HEK293 (cell line): Measurements from ENCODE around the gene FBXW5.

Experiments
- AEBP2 ChIP-seq: fragments of 450-650 bp; formaldehyde crosslinking; IDR thresholded peaks from 2 replicates; pipeline ENCODE4 v1.5.1; 2016; ENCODE audit warnings: missing biosample characterization, missing genetic modification characterization, borderline replicate concordance
- GLIS1 ChIP-seq: fragments of 450-650 bp; formaldehyde crosslinking; IDR thresholded peaks from 2 replicates; pipeline ENCODE4 v1.5.1; 2016; ENCODE audit warnings: missing biosample characterization, missing genetic modification characterization
- HIC1 ChIP-seq: fragments of 450-650 bp; formaldehyde crosslinking; IDR thresholded peaks from 2 replicates; pipeline ENCODE4 v1.5.1; 2016; ENCODE audit warnings: missing biosample characterization, missing genetic modification characterization
- ZFP3 ChIP-seq: fragments of 450-650 bp; formaldehyde crosslinking; IDR thresholded peaks from 2 replicates; pipeline ENCODE4 v1.5.1; 2016; ENCODE audit warnings: low read depth, missing biosample characterization, missing genetic modification characterization
- ZFP41 ChIP-seq: fragments of 450-650 bp; formaldehyde crosslinking; IDR thresholded peaks from 2 replicates; pipeline ENCODE4 v1.5.1; 2016; ENCODE audit warnings: missing biosample characterization, missing genetic modification characterization, borderline replicate concordance
- ZNF19 ChIP-seq: fragments of 450-650 bp; formaldehyde crosslinking; IDR thresholded peaks from 2 replicates; pipeline ENCODE4; 2016; ENCODE audit warnings: missing biosample characterization, missing genetic modification characterization, low read depth
- ZNF2 ChIP-seq: fragments of 450-650 bp; formaldehyde crosslinking; IDR thresholded peaks from 2 replicates; pipeline ENCODE4 v1.5.1; 2016; ENCODE audit warnings: missing biosample characterization, missing genetic modification characterization
- ZNF354C ChIP-seq: fragments of 450-650 bp; formaldehyde crosslinking; IDR thresholded peaks from 2 replicates; pipeline ENCODE4 v1.5.1; 2016; ENCODE audit warnings: missing biosample characterization, missing genetic modification characterization, low read depth, borderline replicate concordance
- ZNF660 ChIP-seq: fragments of 450-650 bp; IDR thresholded peaks from 2 replicates; pipeline ENCODE4 v1.5.1; 2018; ENCODE audit warnings: missing biosample characterization, mild to moderate bottlenecking, missing genetic modification characterization
- ZSCAN16 ChIP-seq: fragments of 450-650 bp; formaldehyde crosslinking; IDR thresholded peaks from 2 replicates; pipeline ENCODE4 v1.5.1; 2016; ENCODE audit warnings: missing biosample characterization, missing genetic modification characterization
- ZSCAN30 ChIP-seq: fragments of 450-650 bp; IDR thresholded peaks from 2 replicates; pipeline ENCODE4 v1.5.1; 2018; ENCODE audit warnings: missing biosample characterization, mild to moderate bottlenecking, missing genetic modification characterization, moderate library complexity
- TF ChIP-seq, protein P1 (sequence below): fragments of 450-650 bp; formaldehyde crosslinking; IDR thresholded peaks from 2 replicates; pipeline ENCODE4 v1.5.1; 2016; ENCODE audit warnings: missing biosample characterization, missing genetic modification characterization
- TF ChIP-seq, protein P2 (sequence below): fragments of 450-650 bp; formaldehyde crosslinking; IDR thresholded peaks from 2 replicates; pipeline ENCODE4 v1.5.1; 2016; ENCODE audit warnings: missing biosample characterization, missing genetic modification characterization
- TF ChIP-seq, protein P3 (sequence below): fragments of 450-650 bp; formaldehyde crosslinking; IDR thresholded peaks from 2 replicates; pipeline ENCODE4 v1.5.1; 2016; ENCODE audit warnings: missing biosample characterization, missing genetic modification characterization
- TF ChIP-seq, protein P4 (sequence below): fragments of 450-650 bp; formaldehyde crosslinking; IDR thresholded peaks from 2 replicates; pipeline ENCODE4 v1.5.1; 2016; ENCODE audit warnings: missing biosample characterization, missing genetic modification characterization, borderline replicate concordance
- TF ChIP-seq, protein P5 (sequence below): fragments of 450-650 bp; formaldehyde crosslinking; IDR thresholded peaks from 2 replicates; pipeline ENCODE4 v1.5.1; 2016; ENCODE audit warnings: missing biosample characterization, missing genetic modification characterization, low read depth
- TF ChIP-seq, protein P6 (sequence below): fragments of 450-650 bp; formaldehyde crosslinking; IDR thresholded peaks from 2 replicates; pipeline ENCODE4 v1.5.1; 2016; ENCODE audit warnings: missing biosample characterization, missing genetic modification characterization

FBXW5 gene

GRCh38 chr9:136949817-136950655 is 5.5 kb upstream of the FBXW5 start (continued):
- TF ChIP-seq ZFP3 (tag by site-specific recombination) (no peak), ZNF19 (tag by site-specific recombination) (no peak), HIC1 (peak; percentile 68; the same call in 1 of the 2 replicates), GLIS1 (peak; percentile 99), ZNF2 (tag by site-specific recombination) (peak; percentile 49), ZFP41 (no peak), ZNF354C (tag by site-specific recombination) (no peak), ZSCAN30 (tag by site-specific recombination) (peak; percentile 10; the same call in 1 of the 2 replicates), AEBP2 (no peak), ZNF660 (tag by site-specific recombination) (no peak), ZSCAN16 (tag by site-specific recombination) (no peak)
- TF ChIP-seq, protein P1, sequence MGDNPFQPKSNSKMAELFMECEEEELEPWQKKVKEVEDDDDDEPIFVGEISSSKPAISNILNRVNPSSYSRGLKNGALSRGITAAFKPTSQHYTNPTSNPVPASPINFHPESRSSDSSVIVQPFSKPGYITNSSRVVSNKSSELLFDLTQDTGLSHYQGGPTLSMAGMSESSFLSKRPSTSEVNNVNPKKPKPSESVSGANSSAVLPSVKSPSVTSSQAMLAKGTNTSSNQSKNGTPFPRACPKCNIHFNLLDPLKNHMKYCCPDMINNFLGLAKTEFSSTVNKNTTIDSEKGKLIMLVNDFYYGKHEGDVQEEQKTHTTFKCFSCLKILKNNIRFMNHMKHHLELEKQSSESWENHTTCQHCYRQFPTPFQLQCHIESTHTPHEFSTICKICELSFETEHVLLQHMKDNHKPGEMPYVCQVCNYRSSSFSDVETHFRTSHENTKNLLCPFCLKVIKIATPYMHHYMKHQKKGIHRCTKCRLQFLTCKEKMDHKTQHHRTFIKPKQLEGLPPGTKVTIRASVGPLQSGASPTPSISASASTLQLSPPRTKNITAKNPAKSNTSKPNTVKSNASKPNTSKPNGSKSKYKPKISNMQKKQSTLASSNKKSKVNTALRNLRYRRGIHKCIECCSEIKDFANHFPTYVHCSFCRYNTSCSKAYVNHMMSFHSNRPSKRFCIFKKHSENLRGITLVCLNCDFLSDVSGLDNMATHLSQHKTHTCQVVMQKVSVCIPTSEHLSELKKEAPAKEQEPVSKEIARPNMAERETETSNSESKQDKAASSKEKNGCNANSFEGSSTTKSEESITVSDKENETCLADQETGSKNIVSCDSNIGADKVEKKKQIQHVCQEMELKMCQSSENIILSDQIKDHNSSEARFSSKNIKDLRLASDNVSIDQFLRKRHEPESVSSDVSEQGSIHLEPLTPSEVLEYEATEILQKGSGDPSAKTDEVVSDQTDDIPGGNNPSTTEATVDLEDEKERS: no peak
- TF ChIP-seq, protein P2, sequence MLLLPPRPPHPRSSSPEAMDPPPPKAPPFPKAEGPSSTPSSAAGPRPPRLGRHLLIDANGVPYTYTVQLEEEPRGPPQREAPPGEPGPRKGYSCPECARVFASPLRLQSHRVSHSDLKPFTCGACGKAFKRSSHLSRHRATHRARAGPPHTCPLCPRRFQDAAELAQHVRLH: no peak
- TF ChIP-seq, protein P3, sequence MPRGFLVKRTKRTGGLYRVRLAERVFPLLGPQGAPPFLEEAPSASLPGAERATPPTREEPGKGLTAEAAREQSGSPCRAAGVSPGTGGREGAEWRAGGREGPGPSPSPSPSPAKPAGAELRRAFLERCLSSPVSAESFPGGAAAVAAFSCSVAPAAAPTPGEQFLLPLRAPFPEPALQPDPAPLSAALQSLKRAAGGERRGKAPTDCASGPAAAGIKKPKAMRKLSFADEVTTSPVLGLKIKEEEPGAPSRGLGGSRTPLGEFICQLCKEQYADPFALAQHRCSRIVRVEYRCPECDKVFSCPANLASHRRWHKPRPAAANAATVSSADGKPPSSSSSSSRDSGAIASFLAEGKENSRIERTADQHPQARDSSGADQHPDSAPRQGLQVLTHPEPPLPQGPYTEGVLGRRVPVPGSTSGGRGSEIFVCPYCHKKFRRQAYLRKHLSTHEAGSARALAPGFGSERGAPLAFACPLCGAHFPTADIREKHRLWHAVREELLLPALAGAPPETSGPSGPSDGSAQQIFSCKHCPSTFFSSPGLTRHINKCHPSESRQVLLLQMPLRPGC (tag by site-specific recombination): no peak
- TF ChIP-seq, protein P4, sequence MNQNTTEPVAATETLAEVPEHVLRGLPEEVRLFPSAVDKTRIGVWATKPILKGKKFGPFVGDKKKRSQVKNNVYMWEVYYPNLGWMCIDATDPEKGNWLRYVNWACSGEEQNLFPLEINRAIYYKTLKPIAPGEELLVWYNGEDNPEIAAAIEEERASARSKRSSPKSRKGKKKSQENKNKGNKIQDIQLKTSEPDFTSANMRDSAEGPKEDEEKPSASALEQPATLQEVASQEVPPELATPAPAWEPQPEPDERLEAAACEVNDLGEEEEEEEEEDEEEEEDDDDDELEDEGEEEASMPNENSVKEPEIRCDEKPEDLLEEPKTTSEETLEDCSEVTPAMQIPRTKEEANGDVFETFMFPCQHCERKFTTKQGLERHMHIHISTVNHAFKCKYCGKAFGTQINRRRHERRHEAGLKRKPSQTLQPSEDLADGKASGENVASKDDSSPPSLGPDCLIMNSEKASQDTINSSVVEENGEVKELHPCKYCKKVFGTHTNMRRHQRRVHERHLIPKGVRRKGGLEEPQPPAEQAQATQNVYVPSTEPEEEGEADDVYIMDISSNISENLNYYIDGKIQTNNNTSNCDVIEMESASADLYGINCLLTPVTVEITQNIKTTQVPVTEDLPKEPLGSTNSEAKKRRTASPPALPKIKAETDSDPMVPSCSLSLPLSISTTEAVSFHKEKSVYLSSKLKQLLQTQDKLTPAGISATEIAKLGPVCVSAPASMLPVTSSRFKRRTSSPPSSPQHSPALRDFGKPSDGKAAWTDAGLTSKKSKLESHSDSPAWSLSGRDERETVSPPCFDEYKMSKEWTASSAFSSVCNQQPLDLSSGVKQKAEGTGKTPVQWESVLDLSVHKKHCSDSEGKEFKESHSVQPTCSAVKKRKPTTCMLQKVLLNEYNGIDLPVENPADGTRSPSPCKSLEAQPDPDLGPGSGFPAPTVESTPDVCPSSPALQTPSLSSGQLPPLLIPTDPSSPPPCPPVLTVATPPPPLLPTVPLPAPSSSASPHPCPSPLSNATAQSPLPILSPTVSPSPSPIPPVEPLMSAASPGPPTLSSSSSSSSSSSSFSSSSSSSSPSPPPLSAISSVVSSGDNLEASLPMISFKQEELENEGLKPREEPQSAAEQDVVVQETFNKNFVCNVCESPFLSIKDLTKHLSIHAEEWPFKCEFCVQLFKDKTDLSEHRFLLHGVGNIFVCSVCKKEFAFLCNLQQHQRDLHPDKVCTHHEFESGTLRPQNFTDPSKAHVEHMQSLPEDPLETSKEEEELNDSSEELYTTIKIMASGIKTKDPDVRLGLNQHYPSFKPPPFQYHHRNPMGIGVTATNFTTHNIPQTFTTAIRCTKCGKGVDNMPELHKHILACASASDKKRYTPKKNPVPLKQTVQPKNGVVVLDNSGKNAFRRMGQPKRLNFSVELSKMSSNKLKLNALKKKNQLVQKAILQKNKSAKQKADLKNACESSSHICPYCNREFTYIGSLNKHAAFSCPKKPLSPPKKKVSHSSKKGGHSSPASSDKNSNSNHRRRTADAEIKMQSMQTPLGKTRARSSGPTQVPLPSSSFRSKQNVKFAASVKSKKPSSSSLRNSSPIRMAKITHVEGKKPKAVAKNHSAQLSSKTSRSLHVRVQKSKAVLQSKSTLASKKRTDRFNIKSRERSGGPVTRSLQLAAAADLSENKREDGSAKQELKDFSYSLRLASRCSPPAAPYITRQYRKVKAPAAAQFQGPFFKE (tag by site-specific recombination): no peak
- TF ChIP-seq, protein P5, sequence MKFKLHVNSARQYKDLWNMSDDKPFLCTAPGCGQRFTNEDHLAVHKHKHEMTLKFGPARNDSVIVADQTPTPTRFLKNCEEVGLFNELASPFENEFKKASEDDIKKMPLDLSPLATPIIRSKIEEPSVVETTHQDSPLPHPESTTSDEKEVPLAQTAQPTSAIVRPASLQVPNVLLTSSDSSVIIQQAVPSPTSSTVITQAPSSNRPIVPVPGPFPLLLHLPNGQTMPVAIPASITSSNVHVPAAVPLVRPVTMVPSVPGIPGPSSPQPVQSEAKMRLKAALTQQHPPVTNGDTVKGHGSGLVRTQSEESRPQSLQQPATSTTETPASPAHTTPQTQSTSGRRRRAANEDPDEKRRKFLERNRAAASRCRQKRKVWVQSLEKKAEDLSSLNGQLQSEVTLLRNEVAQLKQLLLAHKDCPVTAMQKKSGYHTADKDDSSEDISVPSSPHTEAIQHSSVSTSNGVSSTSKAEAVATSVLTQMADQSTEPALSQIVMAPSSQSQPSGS (tag by site-specific recombination): no peak
- TF ChIP-seq, protein P6, sequence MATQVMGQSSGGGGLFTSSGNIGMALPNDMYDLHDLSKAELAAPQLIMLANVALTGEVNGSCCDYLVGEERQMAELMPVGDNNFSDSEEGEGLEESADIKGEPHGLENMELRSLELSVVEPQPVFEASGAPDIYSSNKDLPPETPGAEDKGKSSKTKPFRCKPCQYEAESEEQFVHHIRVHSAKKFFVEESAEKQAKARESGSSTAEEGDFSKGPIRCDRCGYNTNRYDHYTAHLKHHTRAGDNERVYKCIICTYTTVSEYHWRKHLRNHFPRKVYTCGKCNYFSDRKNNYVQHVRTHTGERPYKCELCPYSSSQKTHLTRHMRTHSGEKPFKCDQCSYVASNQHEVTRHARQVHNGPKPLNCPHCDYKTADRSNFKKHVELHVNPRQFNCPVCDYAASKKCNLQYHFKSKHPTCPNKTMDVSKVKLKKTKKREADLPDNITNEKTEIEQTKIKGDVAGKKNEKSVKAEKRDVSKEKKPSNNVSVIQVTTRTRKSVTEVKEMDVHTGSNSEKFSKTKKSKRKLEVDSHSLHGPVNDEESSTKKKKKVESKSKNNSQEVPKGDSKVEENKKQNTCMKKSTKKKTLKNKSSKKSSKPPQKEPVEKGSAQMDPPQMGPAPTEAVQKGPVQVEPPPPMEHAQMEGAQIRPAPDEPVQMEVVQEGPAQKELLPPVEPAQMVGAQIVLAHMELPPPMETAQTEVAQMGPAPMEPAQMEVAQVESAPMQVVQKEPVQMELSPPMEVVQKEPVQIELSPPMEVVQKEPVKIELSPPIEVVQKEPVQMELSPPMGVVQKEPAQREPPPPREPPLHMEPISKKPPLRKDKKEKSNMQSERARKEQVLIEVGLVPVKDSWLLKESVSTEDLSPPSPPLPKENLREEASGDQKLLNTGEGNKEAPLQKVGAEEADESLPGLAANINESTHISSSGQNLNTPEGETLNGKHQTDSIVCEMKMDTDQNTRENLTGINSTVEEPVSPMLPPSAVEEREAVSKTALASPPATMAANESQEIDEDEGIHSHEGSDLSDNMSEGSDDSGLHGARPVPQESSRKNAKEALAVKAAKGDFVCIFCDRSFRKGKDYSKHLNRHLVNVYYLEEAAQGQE (tag by site-specific recombination): no peak
